ENCODE results near the gene NKAIN2. TPM values are rescaled to one million over a fixed set of nuclear protein-coding genes. Genes with fewer than 3 reads are reported as not detected.

The NKAIN2 gene
- total RNA-seq, 1 experiment from 2014 or later: not detected

DNA sequence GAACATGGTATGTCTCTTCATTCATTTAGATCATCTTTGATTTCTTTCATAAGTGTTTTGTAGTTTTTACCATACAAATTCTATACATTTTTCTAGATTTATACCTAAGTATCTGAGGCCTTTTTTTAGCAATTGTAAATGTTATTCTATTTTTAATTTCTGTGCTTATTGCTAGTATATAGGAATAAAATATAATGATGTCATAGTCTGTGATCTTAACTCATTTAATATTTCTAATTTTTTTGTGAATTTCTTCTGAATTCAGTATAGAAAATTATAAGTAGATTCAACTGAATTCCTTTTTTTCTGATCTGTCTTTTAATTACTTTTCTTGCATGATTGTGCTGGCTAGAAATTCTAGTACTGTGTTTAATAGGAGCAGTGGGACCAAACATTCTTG is 520.6 kb downstream of the NKAIN2 start:
- Histone ChIP-seq H3K27me3 (ENCODE audit: insufficient read depth, low read length) (no peaks in the 10 kb centered on the region; the same call in 1 of the 2 replicates), H3K4me3 (replicated peaks in 1 of 2; ENCODE audit: low read depth in 1 of 2, low read length in 2 of 2) (no peak overlapping the region), H2AFZ (ENCODE audit: low read depth, low read length, poor library complexity, severe bottlenecking) (no peak overlapping the region), H3K9me3 (ENCODE audit: control insufficient read depth in 1 of 2, insufficient read depth in 1 of 2, low read depth in 1 of 2, low read length in 2 of 2) (no peaks in the 10 kb centered on the region), H3K27ac (ENCODE audit: low read depth, low read length) (no peak overlapping the region), H3K4me1 (ENCODE audit: control insufficient read depth in 1 of 2, insufficient read depth in 2 of 2, low read length in 2 of 2) (no peaks in the 10 kb centered on the region), H3K4me2 (ENCODE audit: low read length) (no peak overlapping the region), H3K9ac (ENCODE audit: low read length) (no peak overlapping the region), H3K36me3 (ENCODE audit: control insufficient read depth in 1 of 2, insufficient read depth in 2 of 2, low read length in 2 of 2) (no peaks in the 10 kb centered on the region), H3K79me2 (ENCODE audit: insufficient read depth, low read length) (no peaks in the 10 kb centered on the region), H4K20me1 (ENCODE audit: insufficient read depth) (no peaks in the 10 kb centered on the region), H3K9me2 (ENCODE audit: insufficient read depth) (no peaks in the 10 kb centered on the region)
- ChIA-PET CTCF (no interaction called here), RAD21 (ENCODE audit: low non-redundant PET in 1 of 2, low total read pairs in 2 of 2, uncharacterized antibody in 2 of 2, unreplicated experiment in 2 of 2) (no interaction called here), POLR2A (no interaction called here)
- no peak for TF ChIP-seq MAX (IDR thresholded peaks at IDR 0.05)
- TF ChIP-seq, protein P1, sequence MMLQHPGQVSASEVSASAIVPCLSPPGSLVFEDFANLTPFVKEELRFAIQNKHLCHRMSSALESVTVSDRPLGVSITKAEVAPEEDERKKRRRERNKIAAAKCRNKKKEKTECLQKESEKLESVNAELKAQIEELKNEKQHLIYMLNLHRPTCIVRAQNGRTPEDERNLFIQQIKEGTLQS (IDR thresholded peaks at IDR 0.05): no peak
- TF ChIP-seq ZBTB33 (IDR thresholded peaks at IDR 0.05; ENCODE audit: extremely low read depth, insufficient replicate concordance, low read length): no peak
- no peak for TF ChIP-seq SRF (IDR thresholded peaks at IDR 0.05; ENCODE audit: low read depth)
- no peak for TF ChIP-seq SP1 (IDR thresholded peaks at IDR 0.05; ENCODE audit: low read depth)
- TF ChIP-seq, protein P2, sequence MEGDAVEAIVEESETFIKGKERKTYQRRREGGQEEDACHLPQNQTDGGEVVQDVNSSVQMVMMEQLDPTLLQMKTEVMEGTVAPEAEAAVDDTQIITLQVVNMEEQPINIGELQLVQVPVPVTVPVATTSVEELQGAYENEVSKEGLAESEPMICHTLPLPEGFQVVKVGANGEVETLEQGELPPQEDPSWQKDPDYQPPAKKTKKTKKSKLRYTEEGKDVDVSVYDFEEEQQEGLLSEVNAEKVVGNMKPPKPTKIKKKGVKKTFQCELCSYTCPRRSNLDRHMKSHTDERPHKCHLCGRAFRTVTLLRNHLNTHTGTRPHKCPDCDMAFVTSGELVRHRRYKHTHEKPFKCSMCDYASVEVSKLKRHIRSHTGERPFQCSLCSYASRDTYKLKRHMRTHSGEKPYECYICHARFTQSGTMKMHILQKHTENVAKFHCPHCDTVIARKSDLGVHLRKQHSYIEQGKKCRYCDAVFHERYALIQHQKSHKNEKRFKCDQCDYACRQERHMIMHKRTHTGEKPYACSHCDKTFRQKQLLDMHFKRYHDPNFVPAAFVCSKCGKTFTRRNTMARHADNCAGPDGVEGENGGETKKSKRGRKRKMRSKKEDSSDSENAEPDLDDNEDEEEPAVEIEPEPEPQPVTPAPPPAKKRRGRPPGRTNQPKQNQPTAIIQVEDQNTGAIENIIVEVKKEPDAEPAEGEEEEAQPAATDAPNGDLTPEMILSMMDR (IDR thresholded peaks at IDR 0.05 in 2 of 3, conservative IDR thresholded peaks at IDR 0.05 in 1 of 3; ENCODE audit: borderline replicate concordance in 1 of 3, insufficient read depth in 1 of 3, low read depth in 2 of 3, low read length in 2 of 3): no peak
- no peak for TF ChIP-seq ZNF274 (IDR thresholded peaks at IDR 0.05; ENCODE audit: low read depth, low read length)
- intact Hi-C loops (cut with micrococcal nuclease): no loop called here
- BruUV-seq (replicated peaks): no TSS peak
- DNase-seq (ENCODE audit: low read depth, low spot score) (no peak), ATAC-seq (no peak)
